ENCODE data around the gene DNM1L. TPM values are rescaled to one million over a fixed set of nuclear protein-coding genes. Genes with fewer than 3 reads are reported as not detected.

The DNM1L gene
- 102 and 121 TPM in 2 replicates for total RNA-seq (2021)
- Bru-seq, nascent RNA: percentile 88 among the genes with signal in this experiment
- BruChase-seq, experiment 1, labeled RNA remaining after a 2-hour chase: percentile 86 among the genes with signal in this experiment
- percentile 89 among the genes with signal in this experiment for BruChase-seq, experiment 2, labeled RNA remaining after a 6-hour chase
- long read RNA-seq, full-length matches to known transcripts: 157 of 178 reads
- long read RNA-seq, partial matches to known transcripts: 11 of 178 reads
- long read RNA-seq, other reads (novel, unspliced or antisense): 10 of 178 reads

DNA sequence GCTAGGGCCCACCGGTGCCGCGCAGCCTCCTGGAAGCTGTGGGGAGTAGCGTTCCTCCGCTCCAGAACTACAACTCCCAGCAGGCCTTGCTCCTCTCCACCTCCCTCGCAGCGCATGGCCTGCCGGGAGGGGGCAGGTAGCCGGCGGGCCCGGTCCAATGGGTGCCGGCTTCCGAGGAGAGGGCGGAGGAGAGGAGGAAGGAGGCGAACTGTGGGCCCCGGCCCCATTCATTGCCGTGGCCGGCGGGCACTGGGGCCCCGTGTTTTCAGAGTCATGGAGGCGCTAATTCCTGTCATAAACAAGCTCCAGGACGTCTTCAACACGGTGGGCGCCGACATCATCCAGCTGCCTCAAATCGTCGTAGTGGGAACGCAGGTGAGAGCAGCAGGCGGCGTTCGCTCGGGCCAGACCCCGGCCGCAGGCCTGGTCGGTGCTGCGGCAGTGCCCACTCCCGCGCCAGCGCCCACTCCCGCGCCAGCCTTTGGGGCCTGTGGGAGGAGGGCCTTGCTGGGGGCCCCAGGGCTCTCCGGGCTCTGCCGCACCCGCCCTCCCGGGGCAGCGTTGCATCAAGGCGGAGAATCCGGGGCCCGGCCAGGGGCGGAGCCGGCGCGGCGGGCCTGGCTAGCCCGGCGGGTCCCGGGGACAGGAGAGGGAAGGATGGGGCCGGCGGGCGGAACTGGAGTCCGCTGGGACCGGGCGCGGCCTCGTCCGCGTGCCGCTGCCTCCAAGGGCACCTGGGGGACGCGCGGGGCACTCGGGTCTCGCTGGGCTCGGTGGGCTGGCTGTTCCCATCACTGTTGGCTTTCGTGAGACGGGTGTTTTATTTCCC, at the start of gene DNM1L:
TSS of gene DNM1L (plus strand) at position 211 of the 829 bp plus-strand sequence. CDS start at position 274, 63 bp downstream.
- H3K36me3 ChIP-seq (ENCODE audit: insufficient read depth, low read length, poor library complexity, severe bottlenecking): no peaks in the 10 kb centered on the region
- BruUV-seq (replicated peaks): no TSS peak
- no peaks in the 10 kb centered on the region for H3K9me3 ChIP-seq (ENCODE audit: low read depth, low read length, poor library complexity, severe bottlenecking)
- intact Hi-C loops (cut with micrococcal nuclease; ENCODE audit: unreplicated experiment): loop anchor here (10.0 kb wide), 2 partner anchors 615 to 1025 kb away; partner anchors contain the start of gene ETFBKMT
- ChIA-PET CTCF (interaction anchor here (1.6 kb wide), 1 partner anchor 22 kb away, joined by 3 read pairs; no protein-coding TSS in a partner anchor), POLR2A (ENCODE audit: low non-redundant PET) (no interaction called here)
- H3K27ac ChIP-seq (ENCODE audit: low read depth, low read length, poor library complexity, severe bottlenecking): peak within 1 kb of the TSS; percentile 90
- peaks cover 10% of the 10 kb centered on the region for H3K4me1 ChIP-seq (ENCODE audit: insufficient read depth, low read length, poor library complexity, severe bottlenecking)
- H3K4me3 ChIP-seq (ENCODE audit: low read depth, low read length, poor library complexity, severe bottlenecking): peak within 1 kb of the TSS; percentile 86
- H3K27me3 ChIP-seq (replicated peaks; ENCODE audit: insufficient read depth, low read depth, low read length, poor library complexity): no peaks in the 10 kb centered on the region
- TF ChIP-seq EZH2 (IDR thresholded peaks at IDR 0.05; ENCODE audit: borderline replicate concordance, low read depth, low read length, poor library complexity, severe bottlenecking): no peak
- TF ChIP-seq, protein P1, sequence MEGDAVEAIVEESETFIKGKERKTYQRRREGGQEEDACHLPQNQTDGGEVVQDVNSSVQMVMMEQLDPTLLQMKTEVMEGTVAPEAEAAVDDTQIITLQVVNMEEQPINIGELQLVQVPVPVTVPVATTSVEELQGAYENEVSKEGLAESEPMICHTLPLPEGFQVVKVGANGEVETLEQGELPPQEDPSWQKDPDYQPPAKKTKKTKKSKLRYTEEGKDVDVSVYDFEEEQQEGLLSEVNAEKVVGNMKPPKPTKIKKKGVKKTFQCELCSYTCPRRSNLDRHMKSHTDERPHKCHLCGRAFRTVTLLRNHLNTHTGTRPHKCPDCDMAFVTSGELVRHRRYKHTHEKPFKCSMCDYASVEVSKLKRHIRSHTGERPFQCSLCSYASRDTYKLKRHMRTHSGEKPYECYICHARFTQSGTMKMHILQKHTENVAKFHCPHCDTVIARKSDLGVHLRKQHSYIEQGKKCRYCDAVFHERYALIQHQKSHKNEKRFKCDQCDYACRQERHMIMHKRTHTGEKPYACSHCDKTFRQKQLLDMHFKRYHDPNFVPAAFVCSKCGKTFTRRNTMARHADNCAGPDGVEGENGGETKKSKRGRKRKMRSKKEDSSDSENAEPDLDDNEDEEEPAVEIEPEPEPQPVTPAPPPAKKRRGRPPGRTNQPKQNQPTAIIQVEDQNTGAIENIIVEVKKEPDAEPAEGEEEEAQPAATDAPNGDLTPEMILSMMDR (conservative IDR thresholded peaks at IDR 0.05; ENCODE audit: low read depth, low read length): no peak
- DNase-seq (ENCODE audit: low spot score): peak; percentile 98

DNA sequence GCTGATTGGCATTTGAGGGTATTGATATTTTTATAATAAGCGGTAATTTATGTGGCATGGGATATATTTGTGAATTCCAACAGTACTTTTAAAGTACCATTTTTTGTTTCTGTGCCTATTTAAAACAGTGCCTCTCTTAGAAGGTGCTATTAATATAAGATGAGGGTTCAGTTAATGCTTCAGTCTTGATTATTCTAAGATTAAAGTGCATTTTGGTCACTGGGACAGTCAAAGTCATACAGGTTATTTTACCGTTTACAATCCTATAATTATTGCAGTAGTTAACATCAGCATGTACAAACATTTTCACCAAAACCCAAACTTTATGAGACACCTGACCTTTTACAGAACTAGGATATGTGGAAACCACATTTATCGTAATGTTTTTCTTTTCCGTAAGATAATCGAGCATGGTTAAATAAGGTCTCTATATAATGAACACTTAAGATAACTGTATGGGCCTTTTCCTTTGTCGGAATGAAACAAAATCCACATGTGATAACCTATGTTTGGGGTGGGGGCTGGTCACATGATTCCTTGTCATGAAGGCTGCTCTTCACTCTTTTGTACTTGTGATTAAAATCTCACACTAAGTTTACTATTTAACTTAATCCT, 37.7 kb upstream of the DNM1L start:
- BruUV-seq (replicated peaks): no TSS peak
- H3K36me3 ChIP-seq (ENCODE audit: insufficient read depth, low read length, poor library complexity, severe bottlenecking): peaks cover 7% of the 10 kb centered on the region
- H3K9me3 ChIP-seq (ENCODE audit: low read depth, low read length, poor library complexity, severe bottlenecking): no peaks in the 10 kb centered on the region
- TF ChIP-seq, protein P1 (conservative IDR thresholded peaks at IDR 0.05; ENCODE audit: low read depth, low read length): no peak
- no peak for TF ChIP-seq EZH2 (IDR thresholded peaks at IDR 0.05; ENCODE audit: borderline replicate concordance, low read depth, low read length, poor library complexity, severe bottlenecking)
- no peak overlapping the region for H3K4me3 ChIP-seq (ENCODE audit: low read depth, low read length, poor library complexity, severe bottlenecking)
- no peaks in the 10 kb centered on the region for H3K27me3 ChIP-seq (replicated peaks; ENCODE audit: insufficient read depth, low read depth, low read length, poor library complexity)
- intact Hi-C loops (cut with micrococcal nuclease; ENCODE audit: unreplicated experiment): no loop called here
- ChIA-PET POLR2A (ENCODE audit: low non-redundant PET) (no interaction called here), CTCF (no interaction called here)
- no peak overlapping the region for H3K27ac ChIP-seq (ENCODE audit: low read depth, low read length, poor library complexity, severe bottlenecking)
- H3K4me1 ChIP-seq (ENCODE audit: insufficient read depth, low read length, poor library complexity, severe bottlenecking): peaks cover 8% of the 10 kb centered on the region
- DNase-seq (ENCODE audit: low spot score): no peak

DNA sequence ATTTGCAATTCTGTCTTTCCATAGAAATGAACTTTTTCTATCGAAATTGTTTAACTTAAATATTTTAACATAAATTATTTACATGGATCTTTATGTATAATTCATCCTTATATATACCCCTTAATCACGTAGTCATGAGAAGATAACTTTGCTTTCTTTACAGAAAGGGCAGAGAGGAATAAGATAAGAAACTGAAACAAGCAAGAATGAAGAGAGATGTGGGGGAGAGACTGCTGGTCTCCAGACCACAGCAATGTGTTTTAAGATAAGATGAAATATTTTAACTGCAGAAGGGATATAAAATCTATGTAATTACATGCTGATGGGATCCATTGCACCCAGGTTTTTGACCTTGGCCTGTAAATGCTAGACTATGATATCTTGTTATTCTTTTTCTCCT, 34.7 kb upstream of the DNM1L start:
- Histone ChIP-seq H3K27ac (ENCODE audit: low read depth, low read length, poor library complexity, severe bottlenecking) (no peak overlapping the region), H3K4me3 (ENCODE audit: low read depth, low read length, poor library complexity, severe bottlenecking) (no peak overlapping the region), H3K4me1 (ENCODE audit: insufficient read depth, low read length, poor library complexity, severe bottlenecking) (peaks cover 8% of the 10 kb centered on the region), H3K36me3 (ENCODE audit: insufficient read depth, low read length, poor library complexity, severe bottlenecking) (no peaks in the 10 kb centered on the region), H3K27me3 (replicated peaks; ENCODE audit: insufficient read depth, low read depth, low read length, poor library complexity) (no peaks in the 10 kb centered on the region), H3K9me3 (ENCODE audit: low read depth, low read length, poor library complexity, severe bottlenecking) (no peaks in the 10 kb centered on the region)
- BruUV-seq (replicated peaks): no TSS peak
- ChIA-PET CTCF (no interaction called here), POLR2A (ENCODE audit: low non-redundant PET) (no interaction called here)
- intact Hi-C loops (cut with micrococcal nuclease; ENCODE audit: unreplicated experiment): no loop called here
- no peak for DNase-seq (ENCODE audit: low spot score)
- TF ChIP-seq, protein P1 (conservative IDR thresholded peaks at IDR 0.05; ENCODE audit: low read depth, low read length): no peak
- TF ChIP-seq EZH2 (IDR thresholded peaks at IDR 0.05; ENCODE audit: borderline replicate concordance, low read depth, low read length, poor library complexity, severe bottlenecking): no peak

Measured in A673 (cell line).